Sigmoid colon (tissue), 4 donors: Measurements from ENCODE around the gene PRAMEF6.
"Not testable (repeated sequence)": the region's sequence is repeated elsewhere in the genome, so short reads cannot be mapped to it uniquely, and the experiment has no call there.

Source experiments
- EP300 ChIP-seq, 4 donors: sonication (generic); formaldehyde crosslinking; IDR thresholded peaks; one replicate each; pipeline ENCODE4 v1.6.1; 2017; ENCODE audit warnings: antibody characterized with exemption in 4 of 4
- POLR2A ChIP-seq, 2 donors: fragments of 450-650 bp; IDR thresholded peaks; one replicate each; pipeline ENCODE4 v1.6.1; 2016; ENCODE audit warnings: antibody characterized with exemption in 2 of 2, mild to moderate bottlenecking in 2 of 2, moderate library complexity in 2 of 2
- POLR2AphosphoS5 ChIP-seq, 4 donors: sonication (generic); formaldehyde crosslinking; IDR thresholded peaks; one replicate each; pipeline ENCODE4 v1.6.1; 2017; ENCODE audit warnings: antibody characterized with exemption in 4 of 4
- TF ChIP-seq, protein P1 (sequence below), 4 experiments: fragments of 450-650 bp in 3 of 4; fragments of 200-600 bp in 1 of 4; IDR thresholded peaks; one replicate each; pipeline ENCODE4 v1.5.1; 2016 to 2019; ENCODE audit warnings: antibody characterized with exemption in 4 of 4, mild to moderate bottlenecking in 3 of 4, moderate library complexity in 2 of 4

DNA sequence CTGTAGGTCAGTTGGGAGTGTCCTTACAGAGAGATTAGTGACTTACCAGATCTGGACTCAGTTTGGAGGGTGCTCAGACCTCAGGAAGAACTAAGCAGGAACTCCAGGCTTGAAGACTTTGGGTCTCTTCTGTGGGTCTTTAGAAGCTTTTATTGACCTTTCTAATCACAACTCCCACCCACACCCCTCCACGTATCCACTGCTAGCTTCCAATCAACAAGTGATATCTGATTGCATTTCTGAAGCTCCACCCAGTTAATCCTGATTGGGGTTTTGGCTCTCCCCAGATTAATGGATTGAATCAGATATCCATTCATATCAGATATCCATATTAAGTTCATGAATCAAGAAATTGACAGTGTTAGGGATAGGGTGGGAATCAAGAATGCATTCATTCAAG lies 49.2 kb downstream of the PRAMEF6 start, which contains the start of gene PRAMEF10:
- TF ChIP-seq, protein P1, sequence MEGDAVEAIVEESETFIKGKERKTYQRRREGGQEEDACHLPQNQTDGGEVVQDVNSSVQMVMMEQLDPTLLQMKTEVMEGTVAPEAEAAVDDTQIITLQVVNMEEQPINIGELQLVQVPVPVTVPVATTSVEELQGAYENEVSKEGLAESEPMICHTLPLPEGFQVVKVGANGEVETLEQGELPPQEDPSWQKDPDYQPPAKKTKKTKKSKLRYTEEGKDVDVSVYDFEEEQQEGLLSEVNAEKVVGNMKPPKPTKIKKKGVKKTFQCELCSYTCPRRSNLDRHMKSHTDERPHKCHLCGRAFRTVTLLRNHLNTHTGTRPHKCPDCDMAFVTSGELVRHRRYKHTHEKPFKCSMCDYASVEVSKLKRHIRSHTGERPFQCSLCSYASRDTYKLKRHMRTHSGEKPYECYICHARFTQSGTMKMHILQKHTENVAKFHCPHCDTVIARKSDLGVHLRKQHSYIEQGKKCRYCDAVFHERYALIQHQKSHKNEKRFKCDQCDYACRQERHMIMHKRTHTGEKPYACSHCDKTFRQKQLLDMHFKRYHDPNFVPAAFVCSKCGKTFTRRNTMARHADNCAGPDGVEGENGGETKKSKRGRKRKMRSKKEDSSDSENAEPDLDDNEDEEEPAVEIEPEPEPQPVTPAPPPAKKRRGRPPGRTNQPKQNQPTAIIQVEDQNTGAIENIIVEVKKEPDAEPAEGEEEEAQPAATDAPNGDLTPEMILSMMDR (IDR thresholded peaks at IDR 0.05): not testable (repeated sequence)
- TF ChIP-seq POLR2AphosphoS5, POLR2A, EP300 (IDR thresholded peaks at IDR 0.05): not testable (repeated sequence)
